ENCODE results near the gene GPR45. TPM values are rescaled to one million over a fixed set of nuclear protein-coding genes. Genes with fewer than 3 reads are reported as not detected.
A peak's percentile ranks its signal among the peaks of the same experiment; 100 is the strongest.

The GPR45 gene
- total RNA-seq, 1 donor from 2014 or later = not detected

DNA sequence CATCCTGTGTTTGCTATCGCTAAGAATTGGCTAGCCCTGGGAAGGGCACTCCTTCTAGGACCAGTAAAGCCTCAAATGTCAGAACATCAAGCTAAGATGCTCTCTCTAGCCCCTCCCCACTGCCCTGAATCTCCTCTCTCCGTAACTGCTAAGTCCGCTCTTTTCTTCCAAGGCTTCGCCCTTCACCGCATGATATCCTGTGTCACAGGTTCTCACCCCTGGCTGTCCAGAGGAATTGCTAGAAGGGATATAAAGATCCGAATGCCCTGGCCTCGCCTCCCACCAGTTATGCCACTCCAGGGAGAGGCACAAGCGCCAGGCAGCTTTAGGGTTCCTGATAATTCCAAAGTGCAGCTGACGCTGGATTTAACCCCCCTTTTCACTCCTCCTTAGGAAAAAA, 17.1 kb upstream of the GPR45 start:
- Histone ChIP-seq H3K4me3 (ENCODE audit: insufficient read depth, low read depth, low read length) (no peak overlapping the region), H3K36me3 (ENCODE audit: insufficient read depth, low read length) (no peaks in the 10 kb centered on the region), H3K4me2 (ENCODE audit: low read length) (no peak overlapping the region), H2AFZ (ENCODE audit: low read depth, low read length) (no peak overlapping the region), H3K27ac (ENCODE audit: low read depth, low read length) (no peak overlapping the region), H3K9ac (ENCODE audit: low read length) (no peak overlapping the region), H3K9me3 (ENCODE audit: insufficient read depth, low read depth, low read length) (no peaks in the 10 kb centered on the region), H3K27me3 (ENCODE audit: insufficient read depth, low read length) (peaks cover 2% of the 10 kb centered on the region), H3K4me1 (ENCODE audit: insufficient read depth, low read length) (no peaks in the 10 kb centered on the region), H4K20me1 (ENCODE audit: insufficient read depth, low read length) (no peaks in the 10 kb centered on the region), H3K79me2 (ENCODE audit: insufficient read depth, low read length) (no peaks in the 10 kb centered on the region)
- H3K36me3 Mint-ChIP-seq (ENCODE audit: low read depth, unreplicated experiment) = no peaks in the 10 kb centered on the region
- no peak overlapping the region for H3K4me3 Mint-ChIP-seq (ENCODE audit: unreplicated experiment)
- no peaks in the 10 kb centered on the region for H3K9me3 Mint-ChIP-seq (ENCODE audit: unreplicated experiment)
- FAIRE-seq (no peak), DNase-seq (ENCODE audit: low read depth) (no peak)
- H3K27ac Mint-ChIP-seq (ENCODE audit: unreplicated experiment) = no peak overlapping the region
- H3K4me1 Mint-ChIP-seq (ENCODE audit: low read depth, unreplicated experiment) = no peaks in the 10 kb centered on the region
- TF ChIP-seq, protein P1, sequence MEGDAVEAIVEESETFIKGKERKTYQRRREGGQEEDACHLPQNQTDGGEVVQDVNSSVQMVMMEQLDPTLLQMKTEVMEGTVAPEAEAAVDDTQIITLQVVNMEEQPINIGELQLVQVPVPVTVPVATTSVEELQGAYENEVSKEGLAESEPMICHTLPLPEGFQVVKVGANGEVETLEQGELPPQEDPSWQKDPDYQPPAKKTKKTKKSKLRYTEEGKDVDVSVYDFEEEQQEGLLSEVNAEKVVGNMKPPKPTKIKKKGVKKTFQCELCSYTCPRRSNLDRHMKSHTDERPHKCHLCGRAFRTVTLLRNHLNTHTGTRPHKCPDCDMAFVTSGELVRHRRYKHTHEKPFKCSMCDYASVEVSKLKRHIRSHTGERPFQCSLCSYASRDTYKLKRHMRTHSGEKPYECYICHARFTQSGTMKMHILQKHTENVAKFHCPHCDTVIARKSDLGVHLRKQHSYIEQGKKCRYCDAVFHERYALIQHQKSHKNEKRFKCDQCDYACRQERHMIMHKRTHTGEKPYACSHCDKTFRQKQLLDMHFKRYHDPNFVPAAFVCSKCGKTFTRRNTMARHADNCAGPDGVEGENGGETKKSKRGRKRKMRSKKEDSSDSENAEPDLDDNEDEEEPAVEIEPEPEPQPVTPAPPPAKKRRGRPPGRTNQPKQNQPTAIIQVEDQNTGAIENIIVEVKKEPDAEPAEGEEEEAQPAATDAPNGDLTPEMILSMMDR (IDR thresholded peaks at IDR 0.05; ENCODE audit: insufficient read depth, low read depth, low read length) = no peak
- TF ChIP-seq EZH2 (IDR thresholded peaks at IDR 0.05; ENCODE audit: insufficient read depth, low read length) = no peak
- H3K27me3 Mint-ChIP-seq (ENCODE audit: low read depth, unreplicated experiment) = peaks cover 13% of the 10 kb centered on the region

GRCh38 chr2:105231232-105231619, 10.3 kb upstream of the GPR45 start:
- H3K27ac Mint-ChIP-seq (ENCODE audit: unreplicated experiment) = no peak overlapping the region
- H3K27me3 Mint-ChIP-seq (ENCODE audit: low read depth, unreplicated experiment) = no peaks in the 10 kb centered on the region
- Histone ChIP-seq H2AFZ (ENCODE audit: low read depth, low read length) (no peak overlapping the region), H3K9ac (ENCODE audit: low read length) (no peak overlapping the region), H3K27ac (ENCODE audit: low read depth, low read length) (no peak overlapping the region), H3K9me3 (ENCODE audit: insufficient read depth, low read depth, low read length) (no peaks in the 10 kb centered on the region), H3K4me2 (ENCODE audit: low read length) (no peak overlapping the region), H3K36me3 (ENCODE audit: insufficient read depth, low read length) (no peaks in the 10 kb centered on the region), H3K4me3 (ENCODE audit: insufficient read depth, low read depth, low read length) (no peak overlapping the region), H3K27me3 (ENCODE audit: insufficient read depth, low read length) (peaks cover 3% of the 10 kb centered on the region), H3K79me2 (ENCODE audit: insufficient read depth, low read length) (no peaks in the 10 kb centered on the region), H4K20me1 (ENCODE audit: insufficient read depth, low read length) (no peaks in the 10 kb centered on the region), H3K4me1 (ENCODE audit: insufficient read depth, low read length) (no peaks in the 10 kb centered on the region)
- peaks cover 7% of the 10 kb centered on the region for H3K4me1 Mint-ChIP-seq (ENCODE audit: low read depth, unreplicated experiment)
- no peaks in the 10 kb centered on the region for H3K9me3 Mint-ChIP-seq (ENCODE audit: unreplicated experiment)
- TF ChIP-seq, protein P1 (IDR thresholded peaks at IDR 0.05; ENCODE audit: insufficient read depth, low read depth, low read length) = no peak
- TF ChIP-seq EZH2 (IDR thresholded peaks at IDR 0.05; ENCODE audit: insufficient read depth, low read length) = no peak
- no peak for DNase-seq (ENCODE audit: low read depth)
- no peak overlapping the region for H3K4me3 Mint-ChIP-seq (ENCODE audit: unreplicated experiment)
- H3K36me3 Mint-ChIP-seq (ENCODE audit: low read depth, unreplicated experiment) = peaks cover 2% of the 10 kb centered on the region
- FAIRE-seq = no peak

DNA sequence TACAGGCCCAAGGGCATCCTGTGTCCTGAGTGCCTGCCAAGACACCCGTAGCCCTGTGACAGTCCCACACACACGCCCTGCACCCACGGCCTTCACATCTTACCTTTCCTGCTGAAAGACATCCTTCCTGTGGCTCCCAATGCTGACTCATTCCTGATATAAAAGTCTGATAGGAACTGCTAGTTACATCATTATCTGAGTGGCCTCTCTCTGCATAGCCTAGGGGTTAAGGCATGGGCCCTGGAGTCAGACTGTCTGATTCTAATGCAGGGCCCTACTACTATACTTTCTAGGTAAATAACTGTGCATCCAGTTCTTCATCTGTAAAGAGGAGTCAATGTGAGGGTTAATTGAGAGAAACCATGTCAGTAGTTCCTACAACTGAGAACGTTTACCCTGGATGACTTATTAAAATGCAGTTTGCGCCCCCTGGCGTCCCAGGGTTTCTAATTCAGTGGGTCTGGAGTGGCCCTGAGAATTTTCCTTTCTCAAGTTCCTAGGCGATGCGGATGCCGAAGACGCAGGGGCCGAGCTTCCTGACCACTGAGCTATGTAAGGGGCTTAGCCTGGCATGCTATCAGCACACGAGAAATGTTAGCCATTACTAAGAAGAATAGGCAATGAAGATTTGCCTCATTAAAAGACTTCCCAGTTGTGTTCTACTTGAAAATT, 6.0 kb upstream of the GPR45 start:
- H2AFZ ChIP-seq (ENCODE audit: low read depth, low read length) = no peak overlapping the region
- peak; percentile 63 for FAIRE-seq
- no peak for TF ChIP-seq EZH2 (IDR thresholded peaks at IDR 0.05; ENCODE audit: insufficient read depth, low read length)
- TF ChIP-seq, protein P1 (IDR thresholded peaks at IDR 0.05; ENCODE audit: insufficient read depth, low read depth, low read length) = peak; percentile 81

More for the DNA sequence above, 6.0 kb upstream of the GPR45 start:
- H3K27me3 ChIP-seq (ENCODE audit: insufficient read depth, low read length) = peaks cover 3% of the 10 kb centered on the region
- no peak overlapping the region for H3K27ac ChIP-seq (ENCODE audit: low read depth, low read length)
- H3K36me3 Mint-ChIP-seq (ENCODE audit: low read depth, unreplicated experiment) = peaks cover 2% of the 10 kb centered on the region
- no peaks in the 10 kb centered on the region for H3K27me3 Mint-ChIP-seq (ENCODE audit: low read depth, unreplicated experiment)
- no peak overlapping the region for H3K4me3 ChIP-seq (ENCODE audit: insufficient read depth, low read depth, low read length)
- no peaks in the 10 kb centered on the region for H4K20me1 ChIP-seq (ENCODE audit: insufficient read depth, low read length)
- no peaks in the 10 kb centered on the region for H3K79me2 ChIP-seq (ENCODE audit: insufficient read depth, low read length)
- H3K27ac Mint-ChIP-seq (ENCODE audit: unreplicated experiment) = peak overlapping the region; percentile 37
- no peaks in the 10 kb centered on the region for H3K9me3 Mint-ChIP-seq (ENCODE audit: unreplicated experiment)
- no peak overlapping the region for H3K9ac ChIP-seq (ENCODE audit: low read length)
- peak; percentile 62 for DNase-seq (ENCODE audit: low read depth)
- H3K4me3 Mint-ChIP-seq (ENCODE audit: unreplicated experiment) = no peak overlapping the region
- H3K4me1 ChIP-seq (ENCODE audit: insufficient read depth, low read length) = peaks cover 14% of the 10 kb centered on the region
- H3K4me1 Mint-ChIP-seq (ENCODE audit: low read depth, unreplicated experiment) = peaks cover 24% of the 10 kb centered on the region
- no peak overlapping the region for H3K4me2 ChIP-seq (ENCODE audit: low read length)
- H3K36me3 ChIP-seq (ENCODE audit: insufficient read depth, low read length) = no peaks in the 10 kb centered on the region
- no peaks in the 10 kb centered on the region for H3K9me3 ChIP-seq (ENCODE audit: insufficient read depth, low read depth, low read length)
